GM15510 (cell line): ENCODE results near the gene IFT52.

Source experiments
- POLR2A ChIP-seq: IDR thresholded peaks from 3 replicates; pipeline ENCODE4 v1.6.1; 2011; ENCODE audit warnings: borderline replicate concordance; ENCODE audit not compliant: insufficient read length; ENCODE audit errors: extremely low read depth

IFT52 gene, protein sequence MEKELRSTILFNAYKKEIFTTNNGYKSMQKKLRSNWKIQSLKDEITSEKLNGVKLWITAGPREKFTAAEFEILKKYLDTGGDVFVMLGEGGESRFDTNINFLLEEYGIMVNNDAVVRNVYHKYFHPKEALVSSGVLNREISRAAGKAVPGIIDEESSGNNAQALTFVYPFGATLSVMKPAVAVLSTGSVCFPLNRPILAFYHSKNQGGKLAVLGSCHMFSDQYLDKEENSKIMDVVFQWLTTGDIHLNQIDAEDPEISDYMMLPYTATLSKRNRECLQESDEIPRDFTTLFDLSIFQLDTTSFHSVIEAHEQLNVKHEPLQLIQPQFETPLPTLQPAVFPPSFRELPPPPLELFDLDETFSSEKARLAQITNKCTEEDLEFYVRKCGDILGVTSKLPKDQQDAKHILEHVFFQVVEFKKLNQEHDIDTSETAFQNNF

GRCh38 chr20:43590392-43591303 is at the start of gene IFT52:
Gene IFT52 (plus strand): TSS chr20:43590937. CDS start chr20:43594699, 3,762 bp downstream.
- peak; percentile 45 for TF ChIP-seq POLR2A

- no peak for TF ChIP-seq POLR2A
These were observed 49.5 kb upstream of the IFT52 start for GRCh38 chr20:43541214-43541613.

GRCh38 chr20:43542161-43542560 is 48.6 kb upstream of the IFT52 start:
- TF ChIP-seq POLR2A: no peak

DNA sequence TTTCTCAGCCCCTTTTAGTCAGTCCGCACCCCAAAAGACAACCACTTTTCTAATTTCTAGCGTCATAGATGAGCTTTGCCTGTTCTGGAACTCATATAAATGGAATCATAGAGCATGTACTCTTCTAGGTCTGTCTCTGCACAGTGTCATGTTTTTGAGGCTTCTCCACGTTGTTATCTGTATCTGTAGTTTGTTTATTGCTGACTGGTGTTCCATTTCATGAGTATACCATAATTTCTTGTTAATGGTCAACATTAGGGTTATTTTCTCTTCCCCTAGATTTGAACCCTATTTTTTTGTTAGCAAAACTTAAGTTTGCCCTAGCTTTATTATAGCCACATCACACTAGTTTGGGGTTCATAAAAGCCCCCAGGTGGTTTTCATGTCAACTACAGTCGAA is 48.1 kb upstream of the IFT52 start:
- no peak for TF ChIP-seq POLR2A

- no peak for TF ChIP-seq POLR2A
These were observed 47.6 kb upstream of the IFT52 start for GRCh38 chr20:43543138-43543537.

GRCh38 chr20:43544501-43544900 is 46.2 kb upstream of the IFT52 start:
- no peak for TF ChIP-seq POLR2A

DNA sequence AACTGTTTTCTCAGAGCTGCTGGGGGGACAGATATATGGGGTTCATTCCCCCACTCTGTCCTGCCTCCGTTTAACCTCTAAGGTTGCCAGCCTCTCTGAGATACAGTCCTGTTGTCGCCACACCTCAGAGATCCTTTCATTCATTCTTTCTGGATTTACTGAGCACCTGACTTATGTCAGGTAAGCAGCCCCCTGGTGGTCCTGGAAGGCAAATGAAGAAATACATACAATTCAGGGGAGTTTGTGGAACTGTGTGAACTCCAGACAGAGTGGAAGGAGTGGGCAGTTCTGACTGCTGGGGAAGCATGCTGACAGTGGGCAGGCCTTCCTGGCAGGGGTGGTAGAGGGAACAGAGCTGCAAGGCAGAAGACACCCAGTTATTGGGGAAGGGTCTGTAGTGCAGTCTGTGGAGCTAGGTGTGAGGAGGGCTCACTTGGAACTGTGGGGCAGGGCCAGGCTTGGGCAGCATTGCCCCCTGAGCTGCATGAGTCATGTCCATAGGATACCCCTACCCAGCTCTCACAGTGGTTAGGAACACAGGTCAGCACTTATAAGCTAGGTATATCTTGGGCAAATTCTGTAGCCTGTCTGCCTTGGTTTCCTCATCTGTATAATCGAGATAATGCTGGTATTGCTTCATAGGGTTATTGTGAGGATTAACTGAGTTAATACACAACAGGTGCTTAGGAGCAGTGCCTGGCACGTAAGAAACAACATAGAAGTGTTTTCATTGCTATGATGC is 44.7 kb upstream of the IFT52 start:
- TF ChIP-seq POLR2A: no peak

DNA sequence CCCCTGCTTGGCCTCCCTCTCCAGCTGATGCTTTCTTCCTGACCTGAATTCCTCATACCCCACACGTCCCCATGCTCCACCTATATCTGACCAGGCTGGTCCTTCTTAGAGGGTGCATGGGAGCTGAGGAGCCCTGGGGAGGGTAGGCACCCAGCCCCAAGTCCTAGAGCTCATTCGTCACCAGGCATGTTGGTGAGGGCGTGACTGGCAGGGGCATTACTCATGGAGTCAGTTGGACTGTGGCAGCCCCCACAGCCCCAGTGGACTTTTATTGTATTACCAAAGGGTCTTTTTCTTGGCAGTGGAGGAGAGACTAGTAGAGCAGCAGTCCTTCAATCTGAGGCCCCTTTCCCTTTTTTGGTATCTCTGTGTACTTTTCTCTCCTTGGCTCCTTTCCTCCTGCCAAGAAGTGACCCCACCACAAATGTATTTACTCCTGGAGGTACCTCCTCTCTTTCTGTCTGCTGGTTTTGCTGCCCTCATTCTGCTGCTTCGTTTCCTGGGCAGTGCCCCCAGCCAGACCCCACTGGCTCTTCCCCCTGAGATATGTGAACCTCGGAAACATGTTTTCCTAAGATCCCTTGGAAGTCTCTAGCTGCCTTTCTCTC is 42.4 kb upstream of the IFT52 start:
- TF ChIP-seq POLR2A: no peak

GRCh38 chr20:43549416-43550065 is 41.2 kb upstream of the IFT52 start:
- TF ChIP-seq POLR2A: no peak

DNA sequence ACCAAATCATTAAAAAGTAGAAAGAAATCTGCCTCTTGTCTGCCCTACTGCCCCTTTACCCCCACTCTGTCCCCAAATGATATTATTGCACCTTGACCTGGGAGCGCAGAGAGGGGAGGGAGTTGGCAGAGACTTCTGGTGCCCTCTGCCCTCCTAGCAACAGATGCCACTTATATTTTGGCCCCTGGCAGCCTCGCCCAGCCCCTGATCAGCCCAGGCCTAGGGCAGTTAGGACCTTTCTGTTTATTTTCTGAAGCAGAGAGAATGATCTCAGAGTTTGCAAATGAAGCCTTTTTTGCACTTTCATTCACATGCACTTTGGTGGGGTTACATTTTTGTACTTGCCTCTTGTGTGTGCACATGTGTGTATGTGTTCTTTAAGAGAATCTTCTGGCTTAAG is 40.3 kb upstream of the IFT52 start:
- no peak for TF ChIP-seq POLR2A

DNA sequence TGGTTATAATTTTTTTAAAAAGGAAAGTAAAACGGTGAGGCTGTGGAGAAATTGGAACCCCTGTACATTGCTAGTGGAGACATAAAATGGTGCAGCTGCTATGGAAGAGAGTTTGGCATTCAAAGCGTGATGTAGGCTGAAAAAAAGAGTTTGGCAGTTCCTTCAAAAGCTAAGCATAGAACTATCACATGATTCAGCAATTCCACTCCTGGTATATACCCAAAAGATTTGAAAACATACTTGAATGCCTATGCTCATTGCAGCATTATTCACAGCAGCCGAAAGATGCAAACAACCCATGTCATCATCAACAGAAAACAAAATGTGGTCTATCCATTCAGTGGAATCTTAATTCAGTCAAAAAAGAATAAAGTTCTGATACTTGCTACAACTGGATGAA is 36.4 kb upstream of the IFT52 start:
- no peak for TF ChIP-seq POLR2A

- no peak for TF ChIP-seq POLR2A
These were observed 32.2 kb upstream of the IFT52 start, which contains the start of gene SGK2 for GRCh38 chr20:43558412-43559146. Gene SGK2 (plus strand): TSS chr20:43559027. CDS start chr20:43566496, 7,469 bp downstream.
